Fibroblast of lung (primary cell): ENCODE measurements around the gene EPS8. TPM values are rescaled to one million over a fixed set of nuclear protein-coding genes. Genes with fewer than 3 reads are reported as not detected.
A peak's percentile ranks its signal among the peaks of the same experiment; 100 is the strongest.

Experiments used
- DNase-seq, 2 donors: peaks; one replicate each; pipeline versions ENCODE4 v3.0.0 to v3.0.0-alpha.2; 2010; ENCODE audit warnings: low read depth in 2 of 2
- H2AFZ ChIP-seq: 2 replicates; pipeline ENCODE4 v1.5.1; 2012; ENCODE audit warnings: low read length, control low read depth, inconsistent platforms
- H3K27ac ChIP-seq: 2 replicates; pipeline ENCODE4 v1.5.1; 2011; ENCODE audit warnings: low read length, control low read depth; ENCODE audit not compliant: insufficient read depth
- H3K27me3 ChIP-seq: 2 replicates; pipeline ENCODE4 v1.5.1; 2011; ENCODE audit warnings: mild to moderate bottlenecking, low read length; ENCODE audit not compliant: control insufficient read depth, insufficient read depth
- H3K36me3 ChIP-seq: 2 replicates; pipeline ENCODE4 v1.5.1; 2011; ENCODE audit warnings: low read length; ENCODE audit not compliant: control insufficient read depth, insufficient read depth
- H3K4me1 ChIP-seq: 2 replicates; pipeline ENCODE4 v1.5.1; 2011; ENCODE audit warnings: low read length; ENCODE audit not compliant: control insufficient read depth, insufficient read depth; ENCODE audit errors: extremely low read depth
- H3K4me2 ChIP-seq: 2 replicates; pipeline ENCODE4 v1.5.1; 2011; ENCODE audit warnings: low read length, control low read depth; ENCODE audit not compliant: insufficient read depth; ENCODE audit errors: extremely low read depth
- H3K4me3 ChIP-seq, 4 experiments: fragments of 200-600 bp in 1 of 4; sonication (generic) in 1 of 4; replicated peaks in 1 of 4; 2 replicates each; pipeline ENCODE4 v1.5.1; 2011 to 2016; ENCODE audit warnings: low read length in 4 of 4, low read depth in 3 of 4, mild to moderate bottlenecking in 3 of 4, control low read depth in 2 of 4, inconsistent platforms in 1 of 4, mixed read lengths in 1 of 4; ENCODE audit not compliant: insufficient read depth in 1 of 4; ENCODE audit errors: control extremely low read depth in 1 of 4
- H3K79me2 ChIP-seq: 2 replicates; pipeline ENCODE4 v1.5.1; 2012; ENCODE audit warnings: mild to moderate bottlenecking, low read length, inconsistent platforms; ENCODE audit not compliant: control insufficient read depth, insufficient read depth
- H3K9ac ChIP-seq: 2 replicates; pipeline ENCODE4 v1.5.1; 2011; ENCODE audit warnings: mild to moderate bottlenecking, low read length, control low read depth; ENCODE audit not compliant: insufficient read depth
- H3K9me3 ChIP-seq: 2 replicates; pipeline ENCODE4 v1.5.1; 2012; ENCODE audit warnings: low read depth, low read length; ENCODE audit not compliant: control insufficient read depth, insufficient read depth
- H4K20me1 ChIP-seq: 2 replicates; pipeline ENCODE4 v1.5.1; 2011; ENCODE audit warnings: low read length; ENCODE audit not compliant: control insufficient read depth, insufficient read depth; ENCODE audit errors: extremely low read depth
- CTCF ChIP-seq, 2 donors: IDR thresholded peaks in 1 of 2; conservative IDR thresholded peaks in 1 of 2; 1 replicate in 1 of 2; 2 replicates in 1 of 2; pipeline ENCODE4 v1.5.1; 2011 to 2012; ENCODE audit warnings: low read length in 2 of 2, control low read depth in 1 of 2, inconsistent platforms in 1 of 2, low read depth in 1 of 2, mild to moderate bottlenecking in 1 of 2
- EZH2 ChIP-seq: IDR thresholded peaks from 2 replicates; pipeline ENCODE4 v1.5.1; 2012; ENCODE audit warnings: low read length, control low read depth, mild to moderate bottlenecking; ENCODE audit errors: missing control alignments
- polyA plus RNA-seq, 2 donors: library from polyadenylated mRNA; depleted of rRNA in 1 of 2; stranded (reverse) in 1 of 2; unstranded in 1 of 2; fragments of >200 nt; gene quantifications; 2 replicates each; pipeline ENCODE4 v1.2.1, GENCODE V29; 2011 to 2012; ENCODE audit warnings: missing spikeins in 1 of 2
- total RNA-seq: library from RNA; depleted of rRNA; stranded (reverse); fragments of >200 nt; gene quantifications from 2 replicates; pipeline ENCODE4 v1.2.1, GENCODE V29; 2014

Gene EPS8
- total and polyA plus RNA-seq, 2 donors (not counting 1 experiment from before 2014, with no cell fraction given): 96.3 to 108 TPM

- Histone ChIP-seq H3K4me2 (no peak overlapping the region), H3K27ac (no peak overlapping the region), H3K4me1 (no peaks in the 10 kb centered on the region), H3K4me3 (no peak overlapping the region), H3K9ac (no peak overlapping the region), H3K79me2 (no peaks in the 10 kb centered on the region), H3K36me3 (no peaks in the 10 kb centered on the region), H3K27me3 (no peaks in the 10 kb centered on the region), H3K9me3 (no peaks in the 10 kb centered on the region), H2AFZ (no peak overlapping the region), H4K20me1 (no peaks in the 10 kb centered on the region)
- DNase-seq: peak; percentile 71 to 90
- peak; percentile 69 to 77 for TF ChIP-seq CTCF (conservative IDR thresholded peaks at IDR 0.05 in 1 of 2, IDR thresholded peaks at IDR 0.05 in 1 of 2; ENCODE audit: low read depth in 1 of 2, low read length in 2 of 2)
- TF ChIP-seq EZH2: no peak
Measured at GRCh38 chr12:15584366-15585041, 204.7 kb downstream of the EPS8 start.

- Histone ChIP-seq H3K36me3 (no peaks in the 10 kb centered on the region), H2AFZ (no peak overlapping the region), H3K9ac (no peak overlapping the region), H3K4me1 (no peaks in the 10 kb centered on the region), H4K20me1 (no peaks in the 10 kb centered on the region), H3K27ac (no peak overlapping the region), H3K4me3 (no peak overlapping the region), H3K27me3 (no peaks in the 10 kb centered on the region), H3K79me2 (no peaks in the 10 kb centered on the region), H3K9me3 (no peaks in the 10 kb centered on the region), H3K4me2 (no peak overlapping the region)
- no peak for DNase-seq
- TF ChIP-seq CTCF (conservative IDR thresholded peaks at IDR 0.05 in 1 of 2, IDR thresholded peaks at IDR 0.05 in 1 of 2; ENCODE audit: low read depth in 1 of 2, low read length in 2 of 2) (no peak), EZH2 (no peak)
Measured at GRCh38 chr12:15583804-15584203, 205.4 kb downstream of the EPS8 start.

- Histone ChIP-seq H3K36me3 (no peaks in the 10 kb centered on the region), H2AFZ (no peak overlapping the region), H3K27me3 (no peaks in the 10 kb centered on the region), H3K9me3 (no peaks in the 10 kb centered on the region), H4K20me1 (no peaks in the 10 kb centered on the region), H3K4me3 (no peak overlapping the region), H3K4me2 (no peak overlapping the region), H3K27ac (no peak overlapping the region), H3K4me1 (no peaks in the 10 kb centered on the region), H3K9ac (no peak overlapping the region), H3K79me2 (no peaks in the 10 kb centered on the region)
- TF ChIP-seq CTCF (conservative IDR thresholded peaks at IDR 0.05 in 1 of 2, IDR thresholded peaks at IDR 0.05 in 1 of 2; ENCODE audit: low read depth in 1 of 2, low read length in 2 of 2) (no peak), EZH2 (no peak)
- peak in 1 of 2 donors; percentile 47 for DNase-seq
Measured at GRCh38 chr12:15581006-15581405, 208.2 kb downstream of the EPS8 start.
